ENCODE results near the gene NTM.
A peak's percentile ranks its signal among the peaks of the same experiment; 100 is the strongest.

NTM gene

GRCh38 chr11:132142121-132142520 is 771.7 kb downstream of the NTM start:
- TF ChIP-seq CTCF (IDR thresholded peaks at IDR 0.05; ENCODE audit: low read depth, low read length) = no peak

DNA sequence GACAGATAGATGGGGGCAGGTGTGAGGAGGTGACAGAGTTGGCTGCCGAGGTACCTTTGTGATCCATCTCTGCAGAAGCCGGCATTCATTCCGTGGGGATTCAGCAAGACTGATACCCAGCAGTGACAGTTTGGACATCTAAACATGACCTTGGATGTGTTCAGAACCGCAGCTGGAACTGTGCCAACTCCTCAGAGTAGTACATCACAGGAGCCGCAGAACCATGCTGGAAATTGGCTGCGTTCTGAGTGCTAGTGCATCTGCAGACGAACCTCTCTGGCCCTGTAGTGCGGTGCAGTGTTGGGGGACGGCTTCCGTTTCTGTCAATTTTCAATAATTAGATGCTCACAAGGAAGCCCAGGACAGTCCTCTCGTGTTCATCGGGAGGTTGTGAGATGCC is 772.1 kb downstream of the NTM start:
- no peak for DNase-seq (ENCODE audit: extremely low read depth, low read depth)
- no peak for TF ChIP-seq CTCF (IDR thresholded peaks at IDR 0.05; ENCODE audit: low read depth, low read length)

More at GRCh38 chr11:132142121-132142520, 771.7 kb downstream of the NTM start:
- DNase-seq (ENCODE audit: extremely low read depth, low read depth) = no peak

GRCh38 chr11:132147464-132147863 is 777.0 kb downstream of the NTM start:
- no peak for TF ChIP-seq CTCF (IDR thresholded peaks at IDR 0.05; ENCODE audit: low read depth, low read length)
- DNase-seq (ENCODE audit: extremely low read depth, low read depth) = no peak

DNA sequence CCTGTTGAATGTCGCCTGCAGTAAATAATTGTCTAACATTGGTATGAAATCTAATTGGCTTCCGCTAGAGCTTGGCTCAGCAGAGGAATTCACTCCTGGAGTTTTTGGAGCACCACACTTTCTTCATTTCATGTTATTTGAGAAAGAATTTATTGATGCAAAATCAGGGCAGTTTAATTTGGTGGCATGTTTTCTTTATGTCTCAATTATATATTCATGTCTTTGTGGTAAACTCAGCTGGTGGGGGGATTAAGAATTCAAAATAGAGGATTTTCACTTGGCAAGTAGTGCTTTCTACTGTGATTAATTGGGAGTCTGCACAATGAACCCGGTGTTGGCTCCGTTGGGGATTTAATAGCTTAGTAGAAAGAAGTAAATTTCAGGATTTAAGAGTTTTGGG is 784.4 kb downstream of the NTM start:
- DNase-seq (ENCODE audit: extremely low read depth, low read depth) = no peak
- TF ChIP-seq CTCF (IDR thresholded peaks at IDR 0.05; ENCODE audit: low read depth, low read length) = no peak

GRCh38 chr11:132158091-132158490 is 787.7 kb downstream of the NTM start:
- DNase-seq (ENCODE audit: extremely low read depth, low read depth) = no peak
- peak; percentile 38 for TF ChIP-seq CTCF (IDR thresholded peaks at IDR 0.05; ENCODE audit: low read depth, low read length)

- DNase-seq (ENCODE audit: extremely low read depth, low read depth) = no peak
- TF ChIP-seq CTCF (IDR thresholded peaks at IDR 0.05; ENCODE audit: low read depth, low read length) = no peak
Observed at GRCh38 chr11:132158696-132159095, 788.3 kb downstream of the NTM start.

- DNase-seq (ENCODE audit: extremely low read depth, low read depth) = no peak
- no peak for TF ChIP-seq CTCF (IDR thresholded peaks at IDR 0.05; ENCODE audit: low read depth, low read length)
Observed at GRCh38 chr11:132161403-132162078, 791.1 kb downstream of the NTM start.

Measured in AG09319 (cell line).